Middle frontal gyrus (tissue), 1 donor: ENCODE measurements around the gene C2CD2.
"Not testable (repeated sequence)": the region's sequence is repeated elsewhere in the genome, so short reads cannot be mapped to it uniquely, and the experiment has no call there.

Experiments used
- DNase-seq: peaks from one replicate; pipeline ENCODE4 v3.0.0-alpha.2; 2015; ENCODE audit warnings: low spot score; ENCODE audit errors: extremely low spot score

The C2CD2 gene

DNA sequence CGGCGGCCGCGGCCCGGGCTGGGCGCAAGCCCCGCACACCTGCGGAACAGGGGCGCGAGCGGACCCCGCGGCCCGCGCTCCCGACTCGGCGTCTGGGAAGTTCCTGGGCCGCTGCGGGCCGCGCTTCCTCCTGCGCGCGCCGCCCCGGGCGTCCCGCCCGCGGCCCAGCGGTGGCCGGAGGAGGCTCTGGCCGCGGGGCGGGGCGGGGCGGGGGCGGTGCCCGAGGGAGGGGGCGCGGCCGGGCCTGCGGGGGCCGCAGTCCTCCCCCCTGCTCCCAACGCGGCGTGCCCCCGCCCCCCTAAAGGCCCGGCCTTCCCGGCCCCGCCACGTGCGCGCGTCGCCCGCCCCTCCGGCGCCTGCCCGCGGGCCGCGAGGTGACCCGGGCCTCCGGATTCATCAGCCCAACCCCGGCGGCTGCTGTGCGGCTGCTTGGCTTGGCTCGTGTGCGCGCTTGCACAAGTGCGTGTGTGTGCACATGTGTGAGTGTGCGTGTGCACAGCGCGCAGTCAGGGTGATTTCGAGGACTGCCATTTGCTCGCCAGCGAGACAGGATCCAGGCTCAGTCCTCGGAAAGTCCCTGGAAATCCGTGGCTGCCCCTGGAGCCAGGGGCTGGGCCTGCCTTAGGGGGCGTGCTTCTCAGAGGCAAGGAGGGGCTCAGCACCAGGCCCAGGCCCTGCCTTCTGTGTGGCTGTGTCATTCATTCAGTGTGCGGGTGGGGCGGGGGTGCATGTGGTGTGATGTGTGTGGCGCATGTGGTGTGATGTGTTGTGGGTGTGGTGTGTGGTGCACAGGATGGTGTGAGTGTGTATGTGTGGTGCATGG lies at the start of gene C2CD2:
C2CD2 (minus strand) TSS at position 188 of the 823 bp plus-strand sequence. CDS start 370 bp downstream, outside the sequence.
- no peak for DNase-seq

DNA sequence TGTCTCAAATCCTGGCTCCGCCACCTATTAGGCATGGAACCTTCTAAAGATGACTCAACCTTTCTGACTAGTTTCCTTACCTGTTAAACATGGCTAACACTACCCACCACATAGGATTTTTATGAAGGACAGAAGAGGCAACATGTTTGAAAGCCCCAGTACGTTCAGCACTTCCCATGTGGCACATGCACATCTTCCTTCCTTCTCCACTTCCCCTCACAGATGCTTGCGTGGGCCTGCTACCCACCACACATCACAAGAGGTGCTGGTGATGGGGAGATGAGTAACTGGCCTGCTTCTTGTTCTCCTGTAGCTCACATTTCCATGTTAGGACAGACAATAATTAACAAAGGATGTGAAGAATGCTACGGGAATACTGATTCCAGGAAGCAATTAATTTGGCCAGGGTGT lies 49.2 kb upstream of the C2CD2 start:
- no peak for DNase-seq

DNA sequence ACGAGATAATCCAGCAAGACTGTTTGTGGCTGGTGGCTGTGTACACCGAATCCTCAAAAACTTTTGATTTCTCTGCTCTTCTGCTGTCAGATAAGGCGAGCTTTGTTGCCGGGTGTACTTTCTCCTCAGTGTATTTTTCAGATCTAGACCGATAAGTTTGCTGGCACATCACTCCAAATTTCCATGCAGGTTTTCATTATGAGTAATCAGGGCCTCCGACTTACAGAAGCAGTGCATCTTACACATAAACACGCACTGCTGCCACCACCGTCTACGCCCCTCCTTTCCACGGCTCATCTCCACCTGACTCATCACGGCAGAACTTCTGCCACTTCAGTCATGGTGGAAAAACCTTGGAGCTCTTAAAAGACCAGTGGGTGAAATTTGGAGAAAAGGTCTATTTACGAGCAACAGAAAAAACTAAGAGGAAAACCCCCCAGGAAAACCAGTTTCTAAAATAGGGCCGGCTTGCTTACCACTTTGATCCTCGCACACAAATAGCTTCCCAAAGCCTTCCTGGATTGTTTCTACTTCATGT lies 48.7 kb upstream of the C2CD2 start:
- no peak for DNase-seq

DNA sequence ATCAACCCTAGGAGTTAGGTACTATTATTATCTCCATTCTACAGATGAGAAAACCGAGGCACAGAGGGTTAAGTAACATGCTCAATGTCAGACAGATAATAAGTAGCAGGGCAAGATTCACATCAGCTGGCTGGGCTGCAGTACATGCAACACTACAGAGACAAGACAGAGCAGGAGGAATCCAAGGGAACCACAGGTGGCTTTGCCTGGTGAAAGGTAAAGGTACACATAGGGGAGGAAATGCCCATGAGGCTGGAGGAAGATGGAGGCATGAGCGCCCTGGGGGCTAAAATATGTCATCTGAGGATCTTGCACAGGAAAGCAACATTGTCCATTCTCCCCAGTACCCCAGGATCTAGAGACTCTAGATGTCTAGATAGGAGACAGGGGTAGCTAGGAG lies 48.0 kb upstream of the C2CD2 start:
- DNase-seq: no peak

DNA sequence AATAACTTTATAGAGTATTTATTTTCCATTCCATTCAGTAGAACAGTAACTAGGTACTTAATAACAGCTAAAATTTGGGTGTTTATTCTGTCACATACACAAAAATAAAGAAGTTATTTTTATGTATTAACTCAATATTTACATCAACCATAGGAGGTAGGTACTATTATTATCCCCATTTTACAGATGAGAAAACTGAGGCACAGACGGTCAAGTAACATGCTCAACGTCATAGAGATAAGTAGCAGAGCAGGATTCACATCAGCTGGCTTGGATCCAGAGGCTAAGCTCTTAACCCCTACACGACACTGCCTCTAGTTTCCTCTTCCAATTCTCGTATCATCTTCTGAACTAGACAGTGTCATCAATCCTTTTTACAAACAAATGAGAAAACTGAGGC lies 47.1 kb upstream of the C2CD2 start:
- DNase-seq: no peak

DNA sequence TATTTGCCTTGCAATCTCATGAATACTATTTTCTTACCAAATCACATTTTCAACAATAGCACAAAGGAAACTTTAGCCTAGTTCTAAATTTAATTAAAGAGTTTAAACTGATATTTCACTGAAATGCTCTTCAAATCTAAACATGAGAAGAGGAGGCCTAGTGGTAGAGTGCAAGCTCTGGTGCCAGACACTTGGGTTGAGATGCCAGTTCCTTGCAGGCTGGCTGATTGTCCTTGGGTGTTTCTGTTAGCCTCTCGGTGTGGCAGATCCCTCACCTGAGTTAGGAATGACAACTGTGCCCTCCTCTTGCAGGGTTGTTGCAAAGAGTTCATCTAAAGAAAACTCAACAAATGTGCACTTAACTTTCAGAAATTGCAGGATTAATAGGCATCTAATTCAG lies 43.8 kb upstream of the C2CD2 start:
- DNase-seq: no peak

DNA sequence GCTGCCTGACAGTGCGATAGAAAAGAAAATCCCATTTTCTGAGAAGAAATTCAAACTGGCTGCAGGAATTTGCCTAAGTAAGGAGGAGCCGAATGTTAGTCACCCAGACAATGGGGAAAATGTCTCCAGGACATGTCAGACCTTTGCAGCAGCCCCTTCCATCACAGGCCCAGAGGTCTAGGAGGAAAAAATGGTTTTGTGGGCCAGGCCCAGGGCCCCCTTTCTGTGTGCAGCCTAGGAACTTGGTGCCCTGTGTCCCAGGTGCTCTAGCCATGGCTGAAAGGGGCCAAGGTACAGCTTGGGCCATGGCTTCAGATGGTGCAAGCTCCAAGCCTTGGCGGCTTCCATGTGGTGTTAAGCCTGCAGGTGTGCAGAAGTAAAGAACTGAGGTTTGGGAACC lies 41.8 kb upstream of the C2CD2 start:
- no peak for DNase-seq

DNA sequence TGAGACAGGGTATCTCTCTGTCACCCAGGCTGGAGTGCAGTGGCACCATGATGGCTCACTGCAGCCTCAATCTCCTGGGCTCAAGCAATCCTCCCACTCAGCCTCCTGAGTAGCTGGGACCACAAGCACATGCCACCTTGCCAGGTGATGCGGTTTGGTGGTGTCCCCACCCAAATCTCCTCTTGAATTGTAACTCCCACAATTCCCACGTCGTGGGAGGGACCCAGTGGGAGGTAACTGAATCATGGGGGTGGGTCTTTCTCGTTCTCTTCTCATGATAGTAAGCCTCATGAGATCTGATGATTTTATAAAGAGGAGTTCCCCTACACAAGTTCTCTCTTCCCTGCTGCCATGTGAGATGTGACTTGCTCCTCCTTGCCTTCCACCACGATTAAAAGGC lies 40.8 kb upstream of the C2CD2 start:
- not testable (repeated sequence) for DNase-seq

DNA sequence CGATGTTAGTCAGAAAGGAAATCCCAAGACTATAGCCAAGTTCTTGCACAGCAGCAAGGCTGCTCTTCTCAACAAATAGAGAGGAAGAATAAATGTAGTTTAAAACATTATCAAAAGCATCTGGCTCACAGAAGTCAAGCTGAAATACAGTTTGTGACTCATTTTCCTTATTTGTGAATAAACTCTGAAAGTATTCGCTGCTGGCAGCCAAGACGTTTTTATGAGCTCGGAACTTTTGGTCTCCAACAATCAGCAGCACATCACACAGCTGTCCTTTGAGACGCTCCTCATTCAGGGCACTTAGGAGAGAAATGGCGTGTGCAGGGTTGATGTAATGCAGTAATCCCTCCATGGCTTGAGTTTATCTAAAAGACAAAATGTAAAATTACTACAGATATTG lies 39.9 kb upstream of the C2CD2 start:
- no peak for DNase-seq

DNA sequence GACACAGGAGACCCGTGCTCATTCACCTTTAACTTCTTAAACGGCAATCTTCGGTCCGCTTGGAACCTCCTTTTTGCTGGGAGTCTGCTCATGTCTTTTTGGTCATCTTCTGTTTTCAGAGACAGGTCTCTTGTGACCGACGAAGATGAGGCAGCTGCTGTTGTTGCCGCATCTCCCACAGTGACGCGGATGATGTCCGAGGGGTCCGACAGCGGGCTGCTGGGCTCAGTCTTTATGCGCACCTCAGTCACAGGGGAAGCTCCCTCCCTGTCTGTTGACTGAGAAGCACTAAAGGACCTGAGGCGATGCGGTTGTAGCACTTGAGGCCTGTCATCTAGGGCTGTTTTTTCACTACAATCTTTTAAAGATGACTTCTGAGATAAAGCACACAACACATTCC lies 38.8 kb upstream of the C2CD2 start:
- no peak for DNase-seq

DNA sequence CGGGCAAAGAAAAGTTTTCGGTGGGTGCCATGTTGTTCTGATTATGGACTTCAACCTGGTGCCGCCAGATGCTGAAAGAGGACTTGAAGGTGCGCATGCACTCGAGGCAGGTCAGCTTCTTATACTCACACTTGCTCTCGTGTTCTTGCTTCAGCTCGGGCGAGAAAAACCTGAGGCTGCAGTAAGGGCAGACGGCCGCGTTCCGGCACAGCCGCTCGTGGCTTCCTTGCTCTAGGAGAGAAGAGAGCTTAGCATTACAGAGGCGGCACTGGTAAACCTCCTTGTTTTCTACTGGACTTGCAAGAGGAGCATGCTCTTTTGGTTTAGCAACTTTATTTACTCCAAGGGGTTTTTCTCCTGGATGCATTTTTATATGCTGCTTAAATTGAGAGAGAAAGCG lies 37.8 kb upstream of the C2CD2 start:
- no peak for DNase-seq

DNA sequence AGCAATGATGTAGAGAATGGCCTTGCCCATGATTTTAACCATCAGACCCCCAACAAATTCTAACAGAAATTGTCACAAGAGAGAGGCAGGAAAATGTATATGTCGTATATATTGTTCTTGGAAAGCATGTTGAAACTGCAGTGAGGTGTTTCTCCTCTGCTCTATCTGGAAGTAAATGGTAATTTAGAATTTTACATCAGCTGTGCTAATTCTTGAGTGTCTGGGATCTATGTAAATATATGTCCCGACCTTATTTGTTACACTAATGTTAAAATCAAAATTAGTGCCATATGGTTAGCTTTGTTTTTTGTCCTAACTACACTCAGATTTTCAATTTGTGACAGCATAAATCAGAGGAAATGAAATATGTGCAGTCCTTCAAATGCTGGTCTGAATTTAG lies 35.9 kb upstream of the C2CD2 start:
- DNase-seq: no peak

DNA sequence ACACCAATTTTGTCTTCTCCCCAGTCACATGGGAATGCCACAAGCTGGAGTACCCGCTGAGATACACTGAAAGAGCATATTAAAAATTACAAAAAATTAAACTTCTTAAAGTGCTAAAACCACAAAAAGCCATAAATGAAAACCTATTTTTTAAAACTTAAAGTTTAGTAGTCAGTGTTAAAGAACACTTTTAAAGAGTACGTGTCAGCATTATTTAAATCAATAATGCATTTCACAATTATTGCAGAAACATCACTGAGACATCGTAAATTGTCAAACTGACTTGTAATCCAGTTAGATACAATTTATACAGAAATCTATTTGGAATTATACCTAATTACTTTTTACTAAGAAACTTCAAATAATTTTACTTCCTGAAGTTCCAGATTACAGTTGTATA lies 33.5 kb upstream of the C2CD2 start:
- DNase-seq: no peak

DNA sequence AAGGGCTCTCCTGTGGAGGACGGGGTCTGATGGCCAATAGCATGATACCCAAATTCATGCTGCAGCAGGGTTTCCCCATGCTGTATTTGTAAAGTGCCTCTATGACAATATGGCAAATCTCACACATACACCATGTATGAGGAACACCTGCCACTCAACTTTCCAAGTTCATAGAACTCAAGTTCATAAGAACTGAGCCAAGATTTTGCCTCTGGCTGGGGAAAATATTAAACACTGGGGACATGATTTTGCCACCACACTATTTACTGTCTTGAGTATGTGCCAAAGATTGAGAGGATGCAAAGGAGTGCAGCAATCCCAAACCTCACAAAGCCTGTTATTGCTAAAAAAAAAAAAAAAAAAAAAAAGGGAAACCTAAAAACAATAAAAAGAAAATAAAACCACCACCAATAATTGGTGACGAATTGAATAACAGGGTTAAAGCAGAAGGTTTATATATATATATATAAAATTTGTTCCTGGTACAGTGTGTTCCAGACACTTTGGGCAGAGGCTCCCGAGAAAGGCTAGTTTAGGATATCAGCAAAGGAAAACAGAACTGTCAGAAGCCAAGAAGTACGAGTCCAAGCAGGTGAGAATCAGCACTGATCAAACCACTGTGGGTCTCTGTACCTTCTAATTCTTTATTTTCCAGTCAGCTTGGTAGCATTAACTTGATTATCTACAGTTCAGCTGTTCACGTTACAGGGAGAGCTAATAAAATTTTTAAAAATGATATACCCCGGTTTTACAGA lies 32.0 kb upstream of the C2CD2 start:
- no peak for DNase-seq

DNA sequence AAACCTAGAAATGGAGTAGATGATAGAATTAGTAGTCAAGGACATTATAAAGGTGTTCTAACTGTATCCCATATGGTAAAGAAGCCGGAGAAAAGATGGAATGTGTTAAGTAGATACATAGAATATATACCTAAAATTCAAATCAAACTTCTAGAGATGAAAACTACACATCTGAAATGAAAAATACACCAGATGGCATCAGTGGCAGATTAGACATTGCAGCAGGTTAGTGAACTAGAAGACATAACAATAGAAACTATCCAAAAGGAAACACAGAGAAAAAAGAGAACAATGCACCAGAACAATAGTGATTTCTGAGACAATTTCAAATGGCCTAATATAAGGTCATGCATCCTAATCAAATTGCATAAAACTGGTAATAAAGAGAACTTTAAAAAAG lies 29.4 kb upstream of the C2CD2 start:
- no peak for DNase-seq

DNA sequence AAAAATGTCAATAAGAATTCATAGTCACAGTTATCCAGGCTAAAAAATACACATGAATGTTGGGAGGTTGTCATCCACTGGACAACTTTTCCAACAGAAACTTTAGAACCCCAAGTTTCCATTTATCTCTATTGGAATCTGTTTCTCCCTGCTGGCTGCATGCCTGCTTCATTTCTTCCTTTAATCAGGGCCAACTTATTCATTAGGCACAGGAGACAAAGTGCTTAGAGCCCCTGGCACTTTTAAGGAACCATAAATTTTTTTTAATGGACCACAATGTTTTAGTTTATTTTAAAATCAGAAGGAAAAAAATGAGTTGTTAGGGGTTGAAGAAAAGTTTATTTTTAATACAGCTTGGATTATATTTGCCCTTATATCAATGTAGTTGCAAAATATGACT lies 26.7 kb upstream of the C2CD2 start:
- no peak for DNase-seq

DNA sequence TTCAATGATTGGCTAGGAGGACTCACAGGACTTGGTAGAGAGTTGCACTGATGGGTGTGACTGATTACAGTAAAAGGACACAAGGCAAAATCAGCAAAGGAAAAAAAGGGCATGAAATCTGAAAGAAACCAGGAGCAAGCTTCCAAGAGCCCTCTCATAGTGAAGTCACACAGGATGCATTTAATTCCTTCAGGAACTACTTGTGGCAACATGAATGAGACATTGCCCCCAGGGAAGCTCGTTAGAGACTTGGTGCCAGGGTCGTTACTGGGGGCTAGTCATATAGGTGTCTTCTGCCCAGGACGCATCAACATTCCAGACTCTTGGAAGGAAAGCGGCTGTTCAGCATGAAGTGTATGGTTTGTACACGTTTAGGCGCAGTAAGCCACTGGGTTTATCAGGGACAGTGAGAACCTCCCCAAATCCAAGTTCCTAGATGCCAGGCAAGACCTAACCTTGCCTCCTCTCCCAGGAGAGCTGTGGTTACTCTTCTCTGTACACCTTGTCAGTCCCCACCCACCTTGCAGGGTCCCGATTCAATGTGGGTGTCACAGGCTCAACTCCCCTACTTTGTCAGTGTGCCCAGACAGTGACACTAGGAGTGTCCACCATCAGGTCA lies 26.0 kb upstream of the C2CD2 start:
- no peak for DNase-seq

DNA sequence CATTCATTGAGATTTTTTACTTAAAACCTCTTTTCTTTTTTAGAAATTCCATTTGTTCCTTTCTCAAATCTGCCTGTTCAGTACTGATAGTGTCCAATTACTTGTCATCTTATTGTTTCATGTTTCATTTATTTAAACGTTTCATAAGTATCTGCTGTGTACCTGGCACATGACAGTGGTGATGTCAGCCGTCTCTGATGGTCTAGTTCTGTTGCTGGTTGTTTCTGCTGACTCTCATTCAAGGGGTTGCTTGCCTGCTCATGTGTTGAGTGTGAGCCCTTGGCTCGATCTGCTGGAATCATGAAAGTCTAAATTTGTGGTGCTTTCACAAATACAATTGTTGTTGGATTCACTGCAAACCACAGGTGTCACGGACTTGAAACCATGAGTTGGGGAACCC lies 25.5 kb upstream of the C2CD2 start:
- no peak for DNase-seq

DNA sequence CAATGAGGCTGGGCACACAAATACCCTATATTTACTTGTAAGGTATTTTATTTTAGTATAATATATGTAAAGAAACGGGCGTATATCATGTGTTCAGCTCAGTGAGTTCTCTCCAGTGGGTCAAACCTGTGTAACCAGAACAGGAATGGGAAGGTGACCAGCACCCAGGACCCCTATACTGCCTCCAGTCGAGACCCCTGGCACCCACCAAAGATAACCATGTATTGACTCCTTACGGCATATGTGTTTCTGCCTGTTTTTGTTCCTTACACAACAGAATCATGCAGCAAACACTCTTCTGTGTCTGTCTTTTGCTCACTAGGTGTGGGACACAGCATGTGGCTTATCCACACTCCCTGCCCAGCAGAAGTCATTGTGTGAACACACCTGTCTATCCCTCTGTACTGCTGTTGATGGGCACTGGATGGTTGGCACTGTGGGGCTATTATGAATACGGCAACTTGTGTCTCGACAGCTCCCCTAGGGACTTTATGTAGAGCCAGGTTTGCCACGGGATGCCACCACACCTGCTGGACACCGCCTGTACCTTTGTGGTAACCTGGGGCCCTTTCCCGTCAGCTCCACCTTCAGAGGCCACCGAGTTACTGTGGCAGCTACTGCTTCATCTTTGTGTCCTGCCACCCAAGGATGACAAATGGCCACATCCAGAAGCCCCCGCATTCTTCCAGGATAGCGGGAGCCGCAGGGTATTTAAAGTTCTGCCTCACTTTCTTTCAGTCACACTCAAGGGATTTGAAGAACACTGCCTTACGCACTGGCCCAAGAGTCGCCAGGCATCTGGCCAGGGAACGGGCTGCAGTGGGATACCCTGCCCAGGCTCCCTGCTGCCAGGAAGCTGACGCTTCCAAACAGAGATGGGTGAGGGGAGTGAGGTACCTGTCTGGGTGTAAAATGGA lies 23.5 kb upstream of the C2CD2 start:
- no peak for DNase-seq

DNA sequence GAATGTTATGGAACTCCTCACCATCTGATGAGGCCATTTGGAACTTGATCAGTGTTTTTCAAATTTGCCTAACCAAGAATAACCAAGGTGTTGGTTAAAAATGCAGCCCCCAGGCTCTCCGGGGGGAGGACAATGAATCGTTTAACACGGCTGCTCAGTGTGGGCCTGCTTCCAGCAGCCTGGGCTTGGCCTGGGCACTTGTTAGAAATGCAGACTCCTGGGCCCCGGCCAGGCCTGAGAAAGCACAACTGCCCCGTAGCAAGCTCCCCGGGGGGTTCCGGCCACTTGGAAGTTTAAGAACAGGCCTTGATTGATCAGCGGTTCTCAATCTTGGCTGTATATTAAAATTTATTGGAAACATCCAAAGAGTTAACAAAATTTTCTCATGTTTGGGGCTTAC lies 22.8 kb upstream of the C2CD2 start:
- DNase-seq: no peak
